Pancreas (tissue), 10 donors: ENCODE results near the gene DQX1. TPM values are rescaled to one million over a fixed set of nuclear protein-coding genes. Genes with fewer than 3 reads are reported as not detected.
"Not testable (repeated sequence)": the region's sequence is repeated elsewhere in the genome, so short reads cannot be mapped to it uniquely, and the experiment has no call there.

Source experiments
- ATAC-seq, 4 donors: fragments of 200-7000 bp; cut with Tn5 transposase; one replicate each; pipeline versions ENCODE4 v1.8.0 to v1.9.1; 2020; ENCODE audit warnings: mild to moderate bottlenecking in 4 of 4, moderate library complexity in 4 of 4
- DNase-seq, 6 donors: peaks; one replicate each; pipeline ENCODE4 v3.0.0-alpha.2; 2020
- FAIRE-seq: peaks from 2 replicates; lab custom pipeline; 2012; peaks lifted over from hg19 to GRCh38; lab: Jason Lieb, UNC
- H3K27ac ChIP-seq, 4 donors: fragments of 200-600 bp; sonication (generic); 1 replicate in 3 of 4; 2 replicates in 1 of 4; pipeline versions ENCODE4 v1.5.0 to v1.8.0; 2020
- H3K27me3 ChIP-seq, 4 donors: fragments of 200-600 bp; one replicate each; pipeline ENCODE4 v1.8.0; 2021
- H3K36me3 ChIP-seq, 3 donors: fragments of 200-600 bp; sonication (generic) in 1 of 3; one replicate each; pipeline versions ENCODE4 v1.5.0 to v1.8.0; 2020 to 2021
- H3K4me1 ChIP-seq, 3 donors: fragments of 200-600 bp; one replicate each; pipeline ENCODE4 v1.8.0; 2021
- H3K4me3 ChIP-seq, 4 donors: fragments of 200-600 bp; sonication (generic) in 2 of 4; one replicate each; pipeline versions ENCODE4 v1.5.0 to v1.8.0; 2020 to 2021
- H3K9me3 ChIP-seq, 4 donors: fragments of 200-600 bp; one replicate each; pipeline ENCODE4 v1.8.0; 2021
- CTCF ChIP-seq, 4 donors: fragments of 200-600 bp; sonication (generic) in 3 of 4; IDR thresholded peaks; one replicate each; pipeline versions ENCODE4 v1.5.0 to v1.8.0; 2021; ENCODE audit warnings: antibody characterized with exemption in 4 of 4
- WGBS, 2 donors: extraction: QIAGEN DNeasy Blood & Tissue Kit; methylation state at CpG; one replicate each; pipeline ENCODE4 v1.1.7; 2013; 5-methylcytosine and 5-hydroxymethylcytosine counted together
- intact Hi-C, 3 donors: fragments of 100-400 bp; cut with DNase I; formaldehyde crosslinking; loops; one replicate each; pipeline versions ENCODE4 v1.11.1 to v1.14.2; 2022
- polyA plus RNA-seq, 2 donors: library from polyadenylated mRNA; stranded (reverse); fragments of 200-250 nt; gene quantifications; one replicate each; pipeline ENCODE4 v1.2.3, GENCODE V29; 2013
- total RNA-seq, 6 donors: library from RNA; stranded (reverse); fragmentation: NEBNext Ultra II Directional in 4 of 6; extraction: Animal tissue kit (Norgen Biotek cat#: 25700) in 4 of 6; gene quantifications; one replicate each; pipeline versions ENCODE4 v1.2.1 to v1.2.4, GENCODE V29; 2021 to 2023
- donor health status: healthy with polysubstance abuse.
- donor health status: DM: no; HTN: no; CAD: no; lungs with moderate emphysema.
- donor health status: DM: no; HTN: no; CAD: no.
- donor health status: control.
- donor health status: control.
- donor health status: Bipolar disorder and iron deficiency.
- donor health status: DM: yes; HTN: yes; CAD: no.
- donor health status: DM: no; HTN: no; CAD: no.
- donor health status: DM: no; HTN: no; CAD: no.
- donor health status: DM: yes; HTN: yes; CAD: no.

The DQX1 gene
- total and polyA plus RNA-seq, 8 donors, result 0.07 to 0.16 (median 0.15) TPM; not detected in 5

- Histone ChIP-seq H3K9me3 (no peaks in the 10 kb centered on the region), H3K27me3 (no peaks in the 10 kb centered on the region), H3K4me3 (no peak overlapping the region), H3K36me3 (no peaks in the 10 kb centered on the region), H3K27ac (no peak overlapping the region), H3K4me1 (no peaks in the 10 kb centered on the region)
- WGBS, 2 donors, result 62 to 63% methylated on average over 5 of the region's 5 CpGs
- no peak for FAIRE-seq
- TF ChIP-seq CTCF (IDR thresholded peaks at IDR 0.05), result no peak
- ATAC-seq, result no peak
- DNase-seq, result no peak
- intact Hi-C loops, result no loop called here
Observed at GRCh38 chr2:74564222-74564621, 38.2 kb upstream of the DQX1 start.

- 65 to 78% methylated on average over 7 of the region's 7 CpGs for WGBS, 2 donors
- no peak for TF ChIP-seq CTCF (IDR thresholded peaks at IDR 0.05)
- Histone ChIP-seq H3K27me3 (no peaks in the 10 kb centered on the region), H3K27ac (no peak overlapping the region), H3K4me3 (no peak overlapping the region), H3K36me3 (no peaks in the 10 kb centered on the region), H3K4me1 (no peaks in the 10 kb centered on the region), H3K9me3 (no peaks in the 10 kb centered on the region)
- no peak for FAIRE-seq
- intact Hi-C loops, result no loop called here
- no peak for DNase-seq
- ATAC-seq, result no peak
Observed at GRCh38 chr2:74562126-74562775, 36.2 kb upstream of the DQX1 start.

GRCh38 chr2:74561022-74561421 is 35.0 kb upstream of the DQX1 start:
- H3K9me3 ChIP-seq, FAIRE-seq, intact Hi-C loops, H3K36me3 ChIP-seq, H3K27ac ChIP-seq, ATAC-seq, H3K4me1 ChIP-seq, H3K27me3 ChIP-seq, DNase-seq, H3K4me3 ChIP-seq: not testable (repeated sequence)
- WGBS, 2 donors, result 85 to 100% methylated on average over 1 of the region's 1 CpG

- H3K4me3 ChIP-seq, result no peak overlapping the region
- no peak overlapping the region for H3K27ac ChIP-seq
- intact Hi-C loops, result no loop called here
- no peaks in the 10 kb centered on the region for H3K27me3 ChIP-seq
- no peaks in the 10 kb centered on the region for H3K9me3 ChIP-seq
- ATAC-seq (no peak), FAIRE-seq (no peak), DNase-seq (no peak)
- WGBS, 2 donors, result 42 to 58% methylated on average over 6 of the region's 6 CpGs
- no peak for TF ChIP-seq CTCF (IDR thresholded peaks at IDR 0.05)
- no peaks in the 10 kb centered on the region for H3K4me1 ChIP-seq
- H3K36me3 ChIP-seq, result no peaks in the 10 kb centered on the region
Observed at GRCh38 chr2:74560591-74560990, 34.6 kb upstream of the DQX1 start.

- Histone ChIP-seq H3K9me3 (no peaks in the 10 kb centered on the region), H3K27me3 (no peaks in the 10 kb centered on the region), H3K27ac (no peak overlapping the region), H3K4me1 (no peaks in the 10 kb centered on the region), H3K4me3 (no peak overlapping the region), H3K36me3 (no peaks in the 10 kb centered on the region)
- TF ChIP-seq CTCF (IDR thresholded peaks at IDR 0.05), result no peak
- intact Hi-C loops, result no loop called here
- DNase-seq (no peak), ATAC-seq (no peak), FAIRE-seq (no peak)
- 50 to 63% methylated on average over 5 of the region's 5 CpGs for WGBS, 2 donors
Observed at GRCh38 chr2:74559912-74560311, 33.9 kb upstream of the DQX1 start.
